Lung microvascular endothelial cell (primary cell): ENCODE measurements around the gene MYO9B. TPM values are rescaled to one million over a fixed set of nuclear protein-coding genes. Genes with fewer than 3 reads are reported as not detected.
"Not testable (repeated sequence)": the region's sequence is repeated elsewhere in the genome, so short reads cannot be mapped to it uniquely, and the experiment has no call there.

Source experiments
- DNase-seq, 2 donors: peaks; one replicate each; pipeline versions ENCODE4 v3.0.0 to v3.0.0-alpha.2; 2010; ENCODE audit warnings: low read depth in 2 of 2
- total RNA-seq: library from RNA; depleted of rRNA; stranded (reverse); fragments of >200 nt; gene quantifications from 2 replicates; pipeline ENCODE4 v1.2.1, GENCODE V29; 2014

Gene MYO9B
- total RNA-seq, 1 donor from 2014 or later: 36.5 TPM

- DNase-seq: no peak
Observed at GRCh38 chr19:17091758-17092333, 16.3 kb downstream of the MYO9B start.

- DNase-seq: no peak
Observed at GRCh38 chr19:17092696-17093095, 17.1 kb downstream of the MYO9B start.

- not testable (repeated sequence) for DNase-seq
Observed at GRCh38 chr19:17094694-17095093, 19.1 kb downstream of the MYO9B start.

- DNase-seq: peak; percentile 26 to 48
Observed at GRCh38 chr19:17095141-17095919, 19.8 kb downstream of the MYO9B start.

GRCh38 chr19:17097593-17098126 lies 22.1 kb downstream of the MYO9B start:
- DNase-seq: peak; percentile 33 to 35

GRCh38 chr19:17098326-17098725 lies 22.7 kb downstream of the MYO9B start:
- no peak for DNase-seq

- no peak for DNase-seq
Observed at GRCh38 chr19:17101686-17102628, 26.4 kb downstream of the MYO9B start.

- DNase-seq: peak; percentile 47 to 53
Observed at GRCh38 chr19:17103177-17103576, 27.6 kb downstream of the MYO9B start.

GRCh38 chr19:17104679-17105078 lies 29.1 kb downstream of the MYO9B start:
- no peak for DNase-seq

- DNase-seq: no peak
Observed at GRCh38 chr19:17105556-17105955, 30.0 kb downstream of the MYO9B start.

GRCh38 chr19:17106964-17107363 lies 31.4 kb downstream of the MYO9B start:
- DNase-seq: not testable (repeated sequence)

GRCh38 chr19:17107546-17108452 lies 32.2 kb downstream of the MYO9B start:
- DNase-seq: peak; percentile 89 to 95

- DNase-seq: no peak
Observed at GRCh38 chr19:17108453-17108784, 32.8 kb downstream of the MYO9B start.

- no peak for DNase-seq
Observed at GRCh38 chr19:17109300-17109699, 33.7 kb downstream of the MYO9B start.

- no peak for DNase-seq
Observed at GRCh38 chr19:17109962-17110598, 34.5 kb downstream of the MYO9B start.

GRCh38 chr19:17110599-17110966 lies 35.0 kb downstream of the MYO9B start:
- DNase-seq: no peak

- DNase-seq: no peak
Observed at GRCh38 chr19:17111766-17112165, 36.2 kb downstream of the MYO9B start.

GRCh38 chr19:17112271-17112670 lies 36.7 kb downstream of the MYO9B start:
- no peak for DNase-seq

GRCh38 chr19:17112700-17113099 lies 37.1 kb downstream of the MYO9B start:
- no peak for DNase-seq

- DNase-seq: no peak
Observed at GRCh38 chr19:17113127-17113785, 37.7 kb downstream of the MYO9B start.
